ENCODE results near the gene UGT1A3.

The UGT1A3 gene

GRCh38 chr2:233814056-233814835 lies 85.4 kb downstream of the UGT1A3 start:
- DNase-seq (ENCODE audit: low read depth in 1 of 2, low spot score in 1 of 2): no peak

GRCh38 chr2:233815861-233816260 lies 87.0 kb downstream of the UGT1A3 start:
- no peak for DNase-seq (ENCODE audit: low read depth in 1 of 2, low spot score in 1 of 2)

- DNase-seq (ENCODE audit: low read depth in 1 of 2, low spot score in 1 of 2): no peak
Measured at GRCh38 chr2:233816334-233816733, 87.5 kb downstream of the UGT1A3 start.

DNA sequence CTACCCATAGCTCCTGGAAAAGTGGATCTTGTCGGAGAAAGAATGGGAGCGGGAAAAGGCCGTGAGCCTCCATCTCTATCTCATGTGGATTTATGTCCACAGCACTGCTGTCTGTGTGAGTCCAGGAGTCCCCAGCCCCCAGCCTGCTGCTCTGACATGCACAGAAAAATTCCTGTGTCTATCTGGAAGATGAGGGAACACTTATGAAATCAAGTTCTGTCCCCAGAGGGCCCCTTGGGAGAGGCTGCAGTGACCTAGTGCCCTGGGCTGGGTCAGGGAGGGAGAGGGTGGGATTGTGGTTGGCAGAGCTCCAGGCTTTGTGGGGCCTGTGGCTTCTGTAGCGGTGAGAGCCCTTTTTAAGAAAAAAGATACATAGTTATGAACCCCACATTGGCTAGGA lies 87.9 kb downstream of the UGT1A3 start:
- DNase-seq (ENCODE audit: low read depth in 1 of 2, low spot score in 1 of 2): no peak

DNA sequence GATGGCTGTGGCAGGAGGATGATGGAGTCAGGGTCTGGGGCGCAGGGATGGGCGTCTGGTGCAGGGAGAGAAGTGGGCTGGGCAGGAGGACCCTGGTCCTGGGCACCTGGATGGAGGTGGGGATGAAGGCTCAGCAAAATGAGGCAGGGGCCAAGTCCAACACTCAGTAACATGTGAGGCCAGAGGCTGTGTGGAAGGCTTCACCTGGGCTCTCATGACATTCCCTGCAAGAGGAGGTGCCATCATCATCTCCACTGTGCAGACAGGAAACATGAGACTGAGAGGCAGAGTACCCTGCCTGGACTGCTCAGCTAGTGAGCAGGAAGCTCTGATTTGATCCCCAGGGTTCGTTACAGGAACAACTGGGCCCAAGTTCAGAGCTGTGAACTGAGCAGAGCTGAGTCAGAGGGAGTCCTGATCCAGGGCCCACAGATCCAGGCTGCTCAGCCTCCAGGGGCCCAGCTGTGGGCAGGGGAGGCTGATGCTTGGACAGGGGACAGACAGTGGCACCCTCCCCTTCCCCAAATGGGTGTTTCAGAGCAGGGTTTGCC lies 88.6 kb downstream of the UGT1A3 start:
- no peak for DNase-seq (ENCODE audit: low read depth in 1 of 2, low spot score in 1 of 2)

DNA sequence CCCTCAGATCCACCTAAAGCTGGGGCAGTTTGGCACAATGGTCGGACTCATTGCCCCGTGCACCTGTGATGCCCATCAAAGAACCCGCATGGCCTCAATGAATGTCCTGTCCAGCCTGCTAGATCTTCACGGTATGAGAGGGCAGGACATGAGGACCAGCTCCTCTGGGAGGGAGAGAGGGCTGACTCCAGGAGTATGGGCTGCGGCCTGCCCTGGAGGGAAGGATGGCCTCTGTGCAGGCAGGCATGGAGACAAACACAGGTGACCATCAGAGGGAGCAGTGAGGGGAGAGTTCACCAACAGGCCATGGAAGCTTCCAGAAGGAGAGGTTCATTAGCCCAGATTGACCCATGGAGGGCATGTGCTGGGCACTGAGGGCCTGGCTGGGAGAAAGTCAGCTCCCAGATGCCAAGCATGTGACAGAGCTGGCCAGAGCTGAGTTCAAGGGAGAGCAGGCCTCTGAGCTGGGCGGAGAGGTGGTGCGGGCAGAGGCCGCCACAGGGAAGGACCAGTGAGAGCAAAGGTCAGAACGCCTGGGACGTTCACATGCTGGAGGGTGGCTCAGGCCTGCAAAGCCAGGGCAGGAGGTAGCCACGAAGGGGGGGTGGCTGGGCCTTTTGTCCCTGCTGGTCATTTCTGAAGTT lies 89.3 kb downstream of the UGT1A3 start:
- DNase-seq (ENCODE audit: low read depth in 1 of 2, low spot score in 1 of 2): no peak

DNA sequence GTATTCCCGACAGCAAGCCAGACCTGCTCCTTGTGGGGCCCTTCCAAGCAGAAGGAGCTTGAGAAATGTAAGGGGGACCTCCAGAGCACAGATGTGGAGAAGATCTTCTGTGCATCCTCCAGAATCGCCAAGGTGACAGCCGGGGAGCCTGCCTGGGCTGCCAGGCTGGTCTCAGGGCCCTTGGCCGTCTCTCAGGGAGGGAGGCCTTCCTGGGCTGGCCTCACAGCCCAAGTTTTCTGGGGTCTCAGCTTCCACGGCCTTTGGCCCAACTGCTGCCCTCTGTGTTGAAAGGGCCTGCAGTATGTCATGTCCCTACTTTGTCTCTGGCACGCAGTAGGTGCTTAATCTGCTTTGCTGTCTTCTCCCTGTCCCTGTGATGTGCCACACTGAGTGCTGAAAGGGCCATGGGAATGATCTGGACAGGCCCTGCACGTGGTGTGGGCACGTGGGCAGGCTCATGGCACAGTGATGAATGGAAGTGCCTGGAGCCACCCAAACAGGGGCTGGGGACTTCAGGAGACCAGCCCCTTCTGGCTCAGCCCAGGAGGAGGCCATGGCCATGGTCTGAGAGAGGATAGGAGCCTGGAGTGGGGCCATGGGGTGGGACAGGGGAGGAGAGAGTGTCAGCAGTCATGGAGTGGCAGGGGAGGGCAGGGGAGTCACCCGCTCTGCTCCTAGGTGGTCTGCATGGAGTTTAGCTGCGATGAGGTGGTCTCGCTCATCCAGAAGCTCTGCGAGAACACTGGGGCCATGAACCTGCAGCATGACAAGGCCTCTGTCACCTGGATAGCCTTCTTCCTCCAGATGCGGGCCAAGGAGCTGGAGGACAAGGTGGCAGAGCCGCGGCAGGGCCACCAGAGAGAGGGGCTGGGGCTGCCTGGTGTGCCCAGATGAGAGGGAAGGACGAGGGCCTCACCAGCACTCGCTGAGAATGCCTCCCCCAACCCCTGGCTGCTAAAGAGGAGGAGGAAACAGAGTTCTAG lies 90.1 kb downstream of the UGT1A3 start:
- DNase-seq (ENCODE audit: low read depth in 1 of 2, low spot score in 1 of 2): no peak

GRCh38 chr2:233819884-233820773 lies 91.3 kb downstream of the UGT1A3 start:
- DNase-seq (ENCODE audit: low read depth in 1 of 2, low spot score in 1 of 2): no peak

- no peak for DNase-seq (ENCODE audit: low read depth in 1 of 2, low spot score in 1 of 2)
Measured at GRCh38 chr2:233820774-233821105, 91.9 kb downstream of the UGT1A3 start.

- no peak for DNase-seq (ENCODE audit: low read depth in 1 of 2, low spot score in 1 of 2)
Measured at GRCh38 chr2:233821196-233821595, 92.4 kb downstream of the UGT1A3 start.

- DNase-seq (ENCODE audit: low read depth in 1 of 2, low spot score in 1 of 2): no peak
Measured at GRCh38 chr2:233821709-233822100, 92.9 kb downstream of the UGT1A3 start.

DNA sequence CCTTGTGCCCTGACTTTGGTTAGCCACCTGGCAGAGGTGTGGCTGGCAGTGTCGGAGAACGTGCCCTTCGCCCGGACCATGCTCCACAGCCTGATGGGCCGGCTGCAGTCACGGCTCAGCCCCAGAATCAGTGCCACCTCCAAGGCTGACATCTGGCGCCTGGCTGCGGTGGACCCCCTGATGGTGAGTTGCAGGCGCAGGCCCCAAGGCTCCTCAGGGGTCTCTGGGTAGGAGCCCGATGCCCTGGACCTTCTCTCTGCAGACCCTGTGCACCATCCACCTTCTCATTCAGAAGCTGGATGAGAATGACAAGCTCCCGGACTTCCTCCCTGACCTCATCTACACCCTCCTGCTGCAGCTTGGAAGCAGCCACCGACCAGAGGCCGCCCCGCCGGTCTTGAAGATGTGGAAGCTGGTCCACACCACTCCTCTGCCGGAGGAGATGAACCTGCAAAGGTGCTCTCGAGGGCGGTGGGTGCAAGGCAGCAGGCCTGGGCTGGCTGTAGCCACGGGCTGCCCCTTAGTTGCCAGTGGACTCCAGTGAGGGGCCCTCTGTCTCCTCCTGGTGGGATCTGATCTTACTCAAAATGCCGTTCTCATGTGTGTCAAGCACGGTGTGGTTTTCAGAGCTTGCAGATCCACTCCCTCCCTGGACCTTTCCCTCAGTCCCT lies 93.4 kb downstream of the UGT1A3 start:
- no peak for DNase-seq (ENCODE audit: low read depth in 1 of 2, low spot score in 1 of 2)

Data from activated T-helper 1 cell treated with anti-CD3 and anti-CD28 coated beads, Interleukin-2, amount 50 U/mL, for 16 hours (primary cell).